WTC11 (cell line): ENCODE data around the gene KCNC3. TPM values are rescaled to one million over a fixed set of nuclear protein-coding genes. Genes with fewer than 3 reads are reported as not detected.

Experiments
- ATAC-seq: fragments of 200-7000 bp; cut with Tn5 transposase; 2 replicates; pipeline ENCODE4 v1.10.0; 2021; ENCODE audit warnings: mild to moderate bottlenecking, moderate library complexity
- CTCF ChIA-PET: fragments of 300-600 bp; sonication (Branson Sonifier 250); formaldehyde crosslinking; loops from one replicate; lab custom pipeline; 2021; ENCODE audit warnings: antibody characterized with exemption; lab: Charles Lee
- POLR2A ChIA-PET: fragments of 350-600 bp; sonication (Branson Sonifier 250); formaldehyde crosslinking; loops from one replicate; lab custom pipeline; 2021; ENCODE audit warnings: antibody characterized with exemption; lab: Charles Lee
- DNase-seq: peaks from one replicate; pipeline ENCODE4 v3.0.0; 2021; ENCODE audit warnings: low spot score
- H3K27ac Mint-ChIP-seq: 2 replicates; pipeline ENCODE4 v1.8.0; 2021; ENCODE audit warnings: mixed read lengths
- H3K27me3 Mint-ChIP-seq: 2 replicates; pipeline ENCODE4 v1.8.0; 2021; ENCODE audit warnings: low read depth, mild to moderate bottlenecking, moderate library complexity, mixed read lengths
- H3K36me3 Mint-ChIP-seq: 2 replicates; pipeline ENCODE4 v1.8.0; 2021; ENCODE audit warnings: mixed read lengths
- H3K4me1 Mint-ChIP-seq: 2 replicates; pipeline ENCODE4 v1.8.0; 2022; ENCODE audit warnings: mixed read lengths
- H3K4me3 Mint-ChIP-seq: 2 replicates; pipeline ENCODE4 v1.8.0; 2021; ENCODE audit warnings: mild to moderate bottlenecking, moderate library complexity, mixed read lengths
- H3K9me3 Mint-ChIP-seq: 2 replicates; pipeline ENCODE4 v1.8.0; 2021; ENCODE audit warnings: mixed read lengths
- E2F1 ChIP-seq: sonication (generic); formaldehyde crosslinking; IDR thresholded peaks from 2 replicates; pipeline ENCODE4 v1.8.0; 2022; ENCODE audit warnings: mild to moderate bottlenecking, missing genetic modification reagents
- ETV6 ChIP-seq: sonication (generic); formaldehyde crosslinking; IDR thresholded peaks from 2 replicates; pipeline ENCODE4 v1.8.1; 2022; ENCODE audit warnings: mild to moderate bottlenecking, missing genetic modification reagents
- FOXK1 ChIP-seq: sonication (generic); formaldehyde crosslinking; IDR thresholded peaks from 2 replicates; pipeline ENCODE4 v1.8.0; 2022; ENCODE audit warnings: mild to moderate bottlenecking, moderate library complexity, missing genetic modification reagents
- NR3C1 ChIP-seq: sonication (generic); formaldehyde crosslinking; conservative IDR thresholded peaks from 2 replicates; pipeline ENCODE4 v1.8.1; 2023; ENCODE audit warnings: low read depth, mild to moderate bottlenecking, missing genetic modification reagents
- OVOL2 ChIP-seq: fragments of 250-450 bp; sonication (Bioruptor Pico); IDR thresholded peaks from 2 replicates; pipeline ENCODE4 v1.9.0; 2021; ENCODE audit warnings: mild to moderate bottlenecking, borderline replicate concordance
- SMAD3 ChIP-seq: sonication (generic); formaldehyde crosslinking; IDR thresholded peaks from 2 replicates; pipeline ENCODE4 v1.8.0; 2022; ENCODE audit warnings: missing genetic modification reagents, mild to moderate bottlenecking, borderline replicate concordance
- TEAD1 ChIP-seq: sonication (generic); formaldehyde crosslinking; IDR thresholded peaks from 2 replicates; pipeline ENCODE4 v1.8.0; 2022; ENCODE audit warnings: mild to moderate bottlenecking, missing genetic modification reagents
- ZBTB43 ChIP-seq: sonication (generic); formaldehyde crosslinking; IDR thresholded peaks from 2 replicates; pipeline ENCODE4 v1.8.1; 2023; ENCODE audit warnings: mild to moderate bottlenecking, missing genetic modification reagents
- ZNF232 ChIP-seq: sonication (generic); formaldehyde crosslinking; IDR thresholded peaks from 2 replicates; pipeline ENCODE4 v1.8.0; 2022; ENCODE audit warnings: mild to moderate bottlenecking, missing genetic modification reagents
- ZNF512 ChIP-seq: sonication (generic); formaldehyde crosslinking; IDR thresholded peaks from 2 replicates; pipeline ENCODE4 v1.8.1; 2022; ENCODE audit warnings: missing genetic modification reagents, borderline replicate concordance
- total RNA-seq: library from RNA; stranded (reverse); gene quantifications from 3 replicates; pipeline ENCODE4 v1.2.3, GENCODE V29; 2021
- TF ChIP-seq, protein P1 (sequence below): sonication (generic); formaldehyde crosslinking; IDR thresholded peaks from 2 replicates; pipeline ENCODE4 v1.8.0; 2022; ENCODE audit warnings: missing genetic modification reagents
- TF ChIP-seq, protein P2 (sequence below): sonication (generic); formaldehyde crosslinking; IDR thresholded peaks from 2 replicates; pipeline ENCODE4 v1.8.1; 2023; ENCODE audit warnings: mild to moderate bottlenecking, missing genetic modification reagents, moderate library complexity
- TF ChIP-seq, protein P3 (sequence below): fragments of 250-450 bp; sonication (Bioruptor Pico); IDR thresholded peaks from 2 replicates; pipeline ENCODE4 v1.9.0; 2021; ENCODE audit warnings: mild to moderate bottlenecking
- TF ChIP-seq, protein P4 (sequence below): sonication (generic); formaldehyde crosslinking; IDR thresholded peaks from 2 replicates; pipeline ENCODE4 v1.8.0; 2023; ENCODE audit warnings: missing genetic modification reagents
- TF ChIP-seq, protein P5 (sequence below): sonication (generic); formaldehyde crosslinking; IDR thresholded peaks from 2 replicates; pipeline ENCODE4 v1.8.1; 2023; ENCODE audit warnings: mild to moderate bottlenecking, missing genetic modification reagents

Gene KCNC3
- total RNA-seq, 1 experiment from 2014 or later = 8.5 TPM

- H3K4me1 Mint-ChIP-seq = peaks cover 34% of the 10 kb centered on the region
- H3K27me3 Mint-ChIP-seq = peaks cover 37% of the 10 kb centered on the region
- peaks cover 5% of the 10 kb centered on the region for H3K9me3 Mint-ChIP-seq
- ChIA-PET POLR2A (no interaction called here), CTCF (interaction anchor here (0.6 to 2.5 kb wide), 3 partner anchors 22 to 807 kb away, joined by 6 to 7 read pairs (median 7); partner anchors contain the start of gene RCN3)
- H3K27ac Mint-ChIP-seq = no peak overlapping the region
- peaks cover 13% of the 10 kb centered on the region for H3K36me3 Mint-ChIP-seq
- ATAC-seq (no peak), DNase-seq (no peak)
- TF ChIP-seq E2F1 (peak; percentile 38; the same call in 1 of the 2 replicates), ETV6 (CRISPR knock-in tag) (no peak)
- peak overlapping the region; percentile 47; the same call in 1 of the 2 replicates for H3K4me3 Mint-ChIP-seq
These were observed 5.7 kb upstream of the KCNC3 start for GRCh38 chr19:50334741-50335421.

DNA sequence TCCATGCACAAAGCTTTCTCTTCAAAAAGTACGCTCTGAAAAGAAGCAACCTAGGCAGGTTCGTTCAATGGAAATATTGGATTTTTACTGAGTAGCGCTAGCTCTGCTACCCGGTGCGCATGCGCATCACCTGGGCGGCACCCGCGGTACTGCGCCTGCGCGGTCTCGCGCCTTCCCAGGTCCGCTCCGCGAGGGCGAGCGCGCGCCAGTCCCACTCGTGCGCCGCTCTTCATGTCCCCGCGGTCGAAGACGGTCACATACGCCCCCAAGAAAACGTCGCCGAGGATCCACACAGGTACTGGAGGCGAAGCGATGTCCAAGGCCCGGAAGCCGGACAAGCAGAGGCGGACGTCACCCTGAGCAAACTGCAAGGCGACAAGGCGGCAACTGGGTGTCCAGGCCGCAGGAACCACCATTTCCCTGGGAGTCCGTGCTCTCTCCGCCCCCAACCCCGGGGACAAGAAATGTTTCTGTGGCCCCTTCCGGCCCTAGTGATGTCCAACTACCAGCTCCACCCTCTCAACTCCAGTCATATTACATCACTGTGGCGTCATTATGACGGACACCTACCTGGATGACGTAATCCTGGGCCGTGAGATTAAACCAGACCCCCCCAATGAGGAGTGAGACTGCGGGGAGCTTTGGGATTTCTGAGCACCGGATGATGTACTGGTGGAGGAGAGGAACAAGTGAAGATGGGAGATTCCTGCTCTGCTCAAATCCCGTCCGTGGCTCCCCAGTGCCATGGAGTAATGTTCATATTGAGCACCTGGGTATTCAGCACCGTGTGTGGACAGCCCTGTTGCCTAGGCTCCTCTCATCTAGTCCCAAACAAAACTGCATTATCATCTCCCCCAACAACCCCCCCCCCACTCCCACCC lies 4.8 kb upstream of the KCNC3 start:
- ATAC-seq = no peak
- H3K27me3 Mint-ChIP-seq = peaks cover 34% of the 10 kb centered on the region
- H3K4me1 Mint-ChIP-seq = peaks cover 39% of the 10 kb centered on the region
- peak overlapping the region; percentile 94 for H3K4me3 Mint-ChIP-seq
- CTCF ChIA-PET = interaction anchor here (0.6 to 2.5 kb wide), 11 partner anchors 18 to 806 kb away, joined by 3 to 13 read pairs (median 5); partner anchors contain the start of genes NUP62 and RCN3
- peak overlapping the region; percentile 99 for H3K27ac Mint-ChIP-seq
- POLR2A ChIA-PET = interaction anchor here (0.6 to 2.2 kb wide), 10 partner anchors 8 to 246 kb away, joined by 3 to 12 read pairs (median 4); partner anchors contain the start of gene SPIB
- H3K36me3 Mint-ChIP-seq = peaks cover 8% of the 10 kb centered on the region
- peak; percentile 77 for DNase-seq
- no peaks in the 10 kb centered on the region for H3K9me3 Mint-ChIP-seq
- TF ChIP-seq OVOL2 (CRISPR knock-in tag) (no peak), TEAD1 (CRISPR knock-in tag) (peak; percentile 75; the same call in 1 of the 2 replicates), FOXK1 (CRISPR knock-in tag) (peak; percentile 82), ZNF512 (CRISPR knock-in tag) (no peak), ZNF232 (no peak; the same call in 1 of the 2 replicates), ETV6 (CRISPR knock-in tag) (peak; percentile 89), ZBTB43 (peak; percentile 92), NR3C1 (CRISPR knock-in tag) (no peak), SMAD3 (CRISPR knock-in tag) (peak; percentile 83)
- TF ChIP-seq, protein P1, sequence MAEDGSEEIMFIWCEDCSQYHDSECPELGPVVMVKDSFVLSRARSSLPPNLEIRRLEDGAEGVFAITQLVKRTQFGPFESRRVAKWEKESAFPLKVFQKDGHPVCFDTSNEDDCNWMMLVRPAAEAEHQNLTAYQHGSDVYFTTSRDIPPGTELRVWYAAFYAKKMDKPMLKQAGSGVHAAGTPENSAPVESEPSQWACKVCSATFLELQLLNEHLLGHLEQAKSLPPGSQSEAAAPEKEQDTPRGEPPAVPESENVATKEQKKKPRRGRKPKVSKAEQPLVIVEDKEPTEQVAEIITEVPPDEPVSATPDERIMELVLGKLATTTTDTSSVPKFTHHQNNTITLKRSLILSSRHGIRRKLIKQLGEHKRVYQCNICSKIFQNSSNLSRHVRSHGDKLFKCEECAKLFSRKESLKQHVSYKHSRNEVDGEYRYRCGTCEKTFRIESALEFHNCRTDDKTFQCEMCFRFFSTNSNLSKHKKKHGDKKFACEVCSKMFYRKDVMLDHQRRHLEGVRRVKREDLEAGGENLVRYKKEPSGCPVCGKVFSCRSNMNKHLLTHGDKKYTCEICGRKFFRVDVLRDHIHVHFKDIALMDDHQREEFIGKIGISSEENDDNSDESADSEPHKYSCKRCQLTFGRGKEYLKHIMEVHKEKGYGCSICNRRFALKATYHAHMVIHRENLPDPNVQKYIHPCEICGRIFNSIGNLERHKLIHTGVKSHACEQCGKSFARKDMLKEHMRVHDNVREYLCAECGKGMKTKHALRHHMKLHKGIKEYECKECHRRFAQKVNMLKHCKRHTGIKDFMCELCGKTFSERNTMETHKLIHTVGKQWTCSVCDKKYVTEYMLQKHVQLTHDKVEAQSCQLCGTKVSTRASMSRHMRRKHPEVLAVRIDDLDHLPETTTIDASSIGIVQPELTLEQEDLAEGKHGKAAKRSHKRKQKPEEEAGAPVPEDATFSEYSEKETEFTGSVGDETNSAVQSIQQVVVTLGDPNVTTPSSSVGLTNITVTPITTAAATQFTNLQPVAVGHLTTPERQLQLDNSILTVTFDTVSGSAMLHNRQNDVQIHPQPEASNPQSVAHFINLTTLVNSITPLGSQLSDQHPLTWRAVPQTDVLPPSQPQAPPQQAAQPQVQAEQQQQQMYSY = peak; percentile 27; the same call in 1 of the 2 replicates
- TF ChIP-seq, protein P2, sequence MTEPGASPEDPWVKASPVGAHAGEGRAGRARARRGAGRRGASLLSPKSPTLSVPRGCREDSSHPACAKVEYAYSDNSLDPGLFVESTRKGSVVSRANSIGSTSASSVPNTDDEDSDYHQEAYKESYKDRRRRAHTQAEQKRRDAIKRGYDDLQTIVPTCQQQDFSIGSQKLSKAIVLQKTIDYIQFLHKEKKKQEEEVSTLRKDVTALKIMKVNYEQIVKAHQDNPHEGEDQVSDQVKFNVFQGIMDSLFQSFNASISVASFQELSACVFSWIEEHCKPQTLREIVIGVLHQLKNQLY = no peak
- TF ChIP-seq, protein P3, sequence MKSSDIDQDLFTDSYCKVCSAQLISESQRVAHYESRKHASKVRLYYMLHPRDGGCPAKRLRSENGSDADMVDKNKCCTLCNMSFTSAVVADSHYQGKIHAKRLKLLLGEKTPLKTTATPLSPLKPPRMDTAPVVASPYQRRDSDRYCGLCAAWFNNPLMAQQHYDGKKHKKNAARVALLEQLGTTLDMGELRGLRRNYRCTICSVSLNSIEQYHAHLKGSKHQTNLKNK (CRISPR knock-in tag) = no peak
- TF ChIP-seq, protein P4, sequence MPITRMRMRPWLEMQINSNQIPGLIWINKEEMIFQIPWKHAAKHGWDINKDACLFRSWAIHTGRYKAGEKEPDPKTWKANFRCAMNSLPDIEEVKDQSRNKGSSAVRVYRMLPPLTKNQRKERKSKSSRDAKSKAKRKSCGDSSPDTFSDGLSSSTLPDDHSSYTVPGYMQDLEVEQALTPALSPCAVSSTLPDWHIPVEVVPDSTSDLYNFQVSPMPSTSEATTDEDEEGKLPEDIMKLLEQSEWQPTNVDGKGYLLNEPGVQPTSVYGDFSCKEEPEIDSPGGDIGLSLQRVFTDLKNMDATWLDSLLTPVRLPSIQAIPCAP (CRISPR knock-in tag) = peak; percentile 89
- TF ChIP-seq, protein P5, sequence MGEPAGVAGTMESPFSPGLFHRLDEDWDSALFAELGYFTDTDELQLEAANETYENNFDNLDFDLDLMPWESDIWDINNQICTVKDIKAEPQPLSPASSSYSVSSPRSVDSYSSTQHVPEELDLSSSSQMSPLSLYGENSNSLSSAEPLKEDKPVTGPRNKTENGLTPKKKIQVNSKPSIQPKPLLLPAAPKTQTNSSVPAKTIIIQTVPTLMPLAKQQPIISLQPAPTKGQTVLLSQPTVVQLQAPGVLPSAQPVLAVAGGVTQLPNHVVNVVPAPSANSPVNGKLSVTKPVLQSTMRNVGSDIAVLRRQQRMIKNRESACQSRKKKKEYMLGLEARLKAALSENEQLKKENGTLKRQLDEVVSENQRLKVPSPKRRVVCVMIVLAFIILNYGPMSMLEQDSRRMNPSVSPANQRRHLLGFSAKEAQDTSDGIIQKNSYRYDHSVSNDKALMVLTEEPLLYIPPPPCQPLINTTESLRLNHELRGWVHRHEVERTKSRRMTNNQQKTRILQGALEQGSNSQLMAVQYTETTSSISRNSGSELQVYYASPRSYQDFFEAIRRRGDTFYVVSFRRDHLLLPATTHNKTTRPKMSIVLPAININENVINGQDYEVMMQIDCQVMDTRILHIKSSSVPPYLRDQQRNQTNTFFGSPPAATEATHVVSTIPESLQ (CRISPR knock-in tag) = no peak
